ENCODE data around the gene DNAI1. TPM values are rescaled to one million over a fixed set of nuclear protein-coding genes. Genes with fewer than 3 reads are reported as not detected.

The DNAI1 gene
- total RNA-seq, 1 experiment from 2014 or later = 1.1 TPM

GRCh38 chr9:34426347-34427074 lies 32.1 kb upstream of the DNAI1 start:
- intact Hi-C loops (cut with micrococcal nuclease) = no loop called here
- H3K4me2 ChIP-seq (ENCODE audit: low read length) = no peak overlapping the region
- no peak overlapping the region for H3K9ac ChIP-seq (ENCODE audit: low read length)
- H3K27ac ChIP-seq (ENCODE audit: low read depth, low read length) = no peak overlapping the region
- ChIA-PET POLR2A (no interaction called here), RAD21 (ENCODE audit: low non-redundant PET in 1 of 2, low total read pairs in 2 of 2, uncharacterized antibody in 2 of 2, unreplicated experiment in 2 of 2) (no interaction called here), CTCF (no interaction called here)
- TF ChIP-seq SRF (IDR thresholded peaks at IDR 0.05; ENCODE audit: low read depth) = no peak
- no peak for TF ChIP-seq MAX (IDR thresholded peaks at IDR 0.05)
- TF ChIP-seq ZNF274 (IDR thresholded peaks at IDR 0.05; ENCODE audit: low read depth, low read length) = no peak
- no peak for TF ChIP-seq YY1 (IDR thresholded peaks at IDR 0.05; ENCODE audit: extremely low read depth, insufficient replicate concordance, low read depth, low read length)
- no peak for TF ChIP-seq ZBTB33 (IDR thresholded peaks at IDR 0.05; ENCODE audit: extremely low read depth, insufficient replicate concordance, low read length)
- no peak for TF ChIP-seq POLR2AphosphoS5 (IDR thresholded peaks at IDR 0.05; ENCODE audit: low read depth, low read length)
- no peak for TF ChIP-seq SP1 (IDR thresholded peaks at IDR 0.05; ENCODE audit: low read depth)
- TF ChIP-seq ELF1 (IDR thresholded peaks at IDR 0.05; ENCODE audit: borderline replicate concordance, low read depth) = no peak
- no peak for TF ChIP-seq JUND (IDR thresholded peaks at IDR 0.05)
- TF ChIP-seq EGR1 (IDR thresholded peaks at IDR 0.05; ENCODE audit: low read depth) = no peak
- TF ChIP-seq REST (IDR thresholded peaks at IDR 0.05; ENCODE audit: low read depth) = no peak
- no peak for TF ChIP-seq TCF7L2 (IDR thresholded peaks at IDR 0.05; ENCODE audit: borderline replicate concordance, extremely low read depth, insufficient read depth, insufficient read length)
- DNase-seq (ENCODE audit: low read depth, low spot score) (no peak), ATAC-seq (no peak)
- H3K79me2 ChIP-seq (ENCODE audit: insufficient read depth, low read length) = no peaks in the 10 kb centered on the region
- H3K36me3 ChIP-seq (ENCODE audit: control insufficient read depth in 1 of 2, insufficient read depth in 2 of 2, low read length in 2 of 2) = no peaks in the 10 kb centered on the region
- no peaks in the 10 kb centered on the region for H3K4me1 ChIP-seq (ENCODE audit: control insufficient read depth in 1 of 2, insufficient read depth in 2 of 2, low read length in 2 of 2)
- H3K9me3 ChIP-seq (ENCODE audit: control insufficient read depth in 1 of 2, insufficient read depth in 1 of 2, low read depth in 1 of 2, low read length in 2 of 2) = no peaks in the 10 kb centered on the region
- H3K9me2 ChIP-seq (ENCODE audit: insufficient read depth) = no peaks in the 10 kb centered on the region
- H3K4me3 ChIP-seq (replicated peaks in 1 of 2; ENCODE audit: low read depth in 1 of 2, low read length in 2 of 2) = no peak overlapping the region
- H4K20me1 ChIP-seq (ENCODE audit: insufficient read depth) = no peaks in the 10 kb centered on the region
- no peaks in the 10 kb centered on the region for H3K27me3 ChIP-seq (ENCODE audit: insufficient read depth, low read length)
- H2AFZ ChIP-seq (ENCODE audit: low read depth, low read length, poor library complexity, severe bottlenecking) = no peak overlapping the region
- BruUV-seq (replicated peaks) = no TSS peak
